NCI-H146 treated with DMSO at 0.1 percent for 48 hours (cell line): ENCODE measurements around the gene GSTM3.
"Not testable (repeated sequence)": the region's sequence is repeated elsewhere in the genome, so short reads cannot be mapped to it uniquely, and the experiment has no call there.

Source experiments
- DNase-seq: peaks from one replicate; lab custom pipeline; 2025; ENCODE audit not compliant: unreplicated experiment; lab: John Stamatoyannopoulos, UW

The GSTM3 gene

DNA sequence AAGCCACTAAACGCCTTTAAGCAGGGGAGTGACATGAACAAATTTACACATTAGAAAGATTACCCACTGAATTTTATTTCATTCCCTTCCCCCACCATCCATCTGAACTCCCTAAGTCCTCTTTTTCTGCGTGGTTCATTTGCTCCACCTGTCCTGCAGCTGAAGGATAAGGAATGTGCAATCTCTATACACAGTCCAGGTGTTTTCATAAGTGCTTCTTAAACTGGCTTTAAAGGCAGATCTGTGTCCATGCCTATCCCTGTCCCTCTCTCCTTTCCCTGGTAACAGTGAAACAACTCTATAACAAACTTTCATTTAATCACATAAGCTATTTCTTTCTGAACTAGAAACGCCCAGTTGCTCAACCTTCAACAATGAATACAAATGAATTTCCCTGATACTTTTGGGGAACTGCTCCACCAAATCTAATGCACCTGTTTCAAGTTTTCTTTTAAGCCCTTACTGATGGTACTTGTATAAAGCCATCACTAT lies 8.4 kb downstream of the GSTM3 start:
- no peak for DNase-seq

- no peak for DNase-seq
These were observed 10.2 kb downstream of the GSTM3 start for GRCh38 chr1:109730666-109731065.

- DNase-seq, result no peak
These were observed 12.0 kb downstream of the GSTM3 start for GRCh38 chr1:109728870-109729269.

DNA sequence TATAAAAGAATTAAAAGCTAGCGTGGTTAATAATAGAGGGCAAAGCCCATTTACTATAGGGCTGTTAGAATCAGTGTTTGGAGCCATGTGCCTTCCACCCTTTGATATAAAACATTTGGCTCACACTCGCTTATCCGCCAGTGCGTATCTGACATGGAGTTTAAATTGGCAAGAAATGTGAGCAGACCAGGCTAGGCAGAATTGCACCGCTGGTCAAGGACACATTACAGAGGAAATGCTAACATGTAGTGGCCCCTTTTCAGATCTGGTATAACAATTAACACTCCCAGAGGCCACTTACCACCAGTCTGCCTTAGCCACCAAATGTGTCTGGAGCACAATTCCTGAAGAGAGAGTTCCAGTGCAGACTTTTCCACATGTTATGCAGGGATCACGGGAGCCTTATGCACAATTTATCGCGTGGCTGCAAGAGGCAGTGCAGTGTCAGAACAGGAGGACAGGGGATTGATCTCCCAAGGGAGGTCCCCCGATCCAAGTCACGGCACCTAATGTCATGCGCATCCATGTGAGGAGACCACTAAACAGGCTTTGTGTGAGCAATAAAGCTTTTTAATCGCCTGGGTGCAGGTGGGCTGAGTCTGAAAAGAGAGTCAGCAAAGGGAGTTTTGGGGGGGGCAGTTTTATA lies 14.0 kb downstream of the GSTM3 start:
- DNase-seq, result no peak

DNA sequence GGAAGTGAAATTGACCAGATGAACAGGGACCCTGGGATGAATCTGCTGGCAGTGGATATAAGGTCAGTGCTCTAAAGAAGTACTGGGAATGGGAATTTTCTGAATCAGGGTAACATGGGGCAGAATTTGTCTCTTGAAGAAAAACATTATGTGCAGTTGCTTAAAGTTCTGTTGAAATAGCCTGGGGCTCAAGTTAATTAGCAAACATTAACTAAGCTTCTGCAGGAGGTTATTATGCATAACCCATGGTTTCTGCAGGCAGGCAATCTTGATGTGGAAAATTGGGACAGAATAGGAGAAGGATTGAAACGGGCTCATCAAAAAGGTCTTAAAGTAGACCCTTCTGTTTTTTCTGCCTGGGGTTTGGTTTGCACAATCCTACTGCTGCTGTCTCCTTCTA lies 14.8 kb downstream of the GSTM3 start:
- DNase-seq, result no peak

DNA sequence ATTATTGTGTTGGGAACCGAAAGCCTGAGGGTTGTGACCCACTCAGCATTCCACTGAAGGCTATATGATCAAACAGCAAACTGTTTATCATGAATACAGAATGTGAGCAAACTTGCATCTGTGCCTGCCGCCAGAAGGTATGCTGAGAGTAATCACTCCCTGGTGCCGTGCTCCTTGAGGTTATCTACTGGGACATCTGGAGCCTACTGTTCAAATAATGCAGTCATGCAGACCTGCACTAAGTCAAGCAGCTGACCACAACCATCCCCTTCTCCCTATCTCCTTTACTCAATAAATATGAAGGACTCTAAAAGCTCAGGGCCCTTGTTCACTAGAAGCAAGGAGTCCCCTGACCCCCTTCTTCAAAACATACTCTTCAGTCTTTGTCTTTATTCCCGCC lies 15.3 kb downstream of the GSTM3 start:
- DNase-seq, result no peak

- no peak for DNase-seq
These were observed 15.9 kb downstream of the GSTM3 start for GRCh38 chr1:109724933-109725332.

DNA sequence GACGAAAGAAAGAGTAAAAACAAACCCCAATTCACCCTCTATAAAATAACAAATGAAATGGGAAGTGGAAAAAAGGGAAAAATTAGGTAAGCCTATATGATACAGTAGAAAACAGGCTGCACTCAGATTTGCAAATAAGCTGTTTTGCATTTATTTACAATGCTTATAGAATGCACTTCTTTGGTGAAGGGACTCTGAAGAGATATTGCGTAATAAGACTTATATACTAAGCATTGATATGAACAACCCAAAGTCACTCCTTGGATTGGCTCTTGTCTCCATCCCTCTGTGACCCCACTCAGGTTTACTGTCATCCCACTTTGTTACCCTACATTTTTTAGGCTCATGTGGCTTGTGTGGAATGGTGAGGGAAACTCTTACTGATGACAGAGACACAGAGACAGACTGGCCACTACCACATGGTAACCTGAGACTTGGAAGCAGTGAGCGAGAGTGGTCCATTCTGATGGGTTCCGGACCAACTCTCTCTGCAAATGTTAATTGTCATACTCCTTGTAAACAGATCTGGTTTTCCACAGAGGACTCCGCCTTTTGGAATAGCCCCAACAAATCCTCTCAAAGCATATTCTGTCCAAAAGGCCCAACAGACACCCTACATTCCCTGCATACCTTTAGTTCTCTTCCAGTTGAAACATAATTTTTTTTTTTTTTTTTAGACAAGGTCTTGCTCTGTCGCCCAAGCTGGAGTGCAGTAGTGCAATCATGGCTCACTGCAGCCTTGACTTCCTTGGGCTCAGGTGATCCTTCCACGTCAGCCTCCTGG lies 17.7 kb downstream of the GSTM3 start:
- DNase-seq, result no peak

DNA sequence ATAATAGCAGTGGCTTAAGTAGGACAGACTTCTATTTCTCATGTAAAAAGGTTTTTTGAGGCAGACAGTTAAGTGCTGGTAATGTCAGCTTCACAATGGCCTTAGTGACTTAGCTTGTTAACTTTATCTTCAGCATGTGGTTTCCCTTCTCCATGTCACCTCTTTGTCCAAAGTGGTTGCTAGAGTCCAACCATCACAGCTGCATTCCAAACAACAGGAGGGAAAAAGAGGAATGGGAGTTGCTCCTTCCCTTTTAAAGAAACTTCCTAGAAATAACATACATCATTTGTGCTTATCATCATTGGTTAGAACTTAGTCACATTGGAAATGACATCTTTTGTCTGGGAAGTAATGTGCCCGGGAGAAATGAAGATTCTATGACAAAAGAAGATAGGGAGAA lies 18.9 kb downstream of the GSTM3 start:
- no peak for DNase-seq

GRCh38 chr1:109721042-109721441 lies 19.8 kb downstream of the GSTM3 start:
- DNase-seq, result no peak

DNA sequence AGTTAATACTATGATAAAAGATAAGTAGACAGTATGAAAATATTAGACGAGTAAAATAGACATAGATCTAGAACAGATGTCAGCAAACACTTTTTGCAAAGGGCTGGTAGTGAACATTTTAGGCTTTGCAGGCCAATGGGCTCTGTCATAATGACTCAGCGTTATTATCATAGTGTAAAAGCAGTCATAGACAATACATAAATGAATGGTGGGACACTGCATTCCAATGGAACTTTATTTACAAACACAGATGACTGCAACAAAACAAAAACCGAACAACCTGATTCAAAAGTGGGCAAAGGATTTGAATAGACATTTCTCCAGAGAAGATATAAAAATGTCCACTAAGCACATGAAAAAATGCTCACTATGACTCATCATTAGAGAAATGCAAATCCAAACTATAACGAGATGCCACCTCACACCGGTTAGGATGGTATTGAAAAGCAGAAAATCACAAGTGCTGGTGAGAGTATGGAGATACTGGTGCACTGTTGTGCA lies 21.5 kb downstream of the GSTM3 start:
- DNase-seq, result no peak

DNA sequence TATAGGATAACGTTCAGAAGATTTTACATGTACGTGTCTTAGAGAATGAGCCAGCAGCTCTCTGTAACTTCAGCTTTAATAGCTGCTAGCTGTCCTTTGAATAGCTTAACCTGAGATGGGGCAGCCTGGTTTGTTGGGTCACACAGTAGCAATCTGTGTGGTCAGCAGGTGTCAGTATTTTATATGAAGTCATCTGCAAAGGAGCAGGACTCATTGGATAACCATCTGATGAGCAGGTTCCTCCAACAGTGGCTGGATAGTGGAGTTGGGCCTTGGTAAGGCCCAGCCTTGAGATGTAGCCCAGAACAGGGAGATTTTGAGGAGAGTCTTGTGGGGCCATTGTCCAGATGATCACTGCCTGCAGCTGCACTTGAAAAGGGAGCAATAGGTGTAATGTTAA lies 22.3 kb downstream of the GSTM3 start:
- peak; percentile 28 for DNase-seq

DNA sequence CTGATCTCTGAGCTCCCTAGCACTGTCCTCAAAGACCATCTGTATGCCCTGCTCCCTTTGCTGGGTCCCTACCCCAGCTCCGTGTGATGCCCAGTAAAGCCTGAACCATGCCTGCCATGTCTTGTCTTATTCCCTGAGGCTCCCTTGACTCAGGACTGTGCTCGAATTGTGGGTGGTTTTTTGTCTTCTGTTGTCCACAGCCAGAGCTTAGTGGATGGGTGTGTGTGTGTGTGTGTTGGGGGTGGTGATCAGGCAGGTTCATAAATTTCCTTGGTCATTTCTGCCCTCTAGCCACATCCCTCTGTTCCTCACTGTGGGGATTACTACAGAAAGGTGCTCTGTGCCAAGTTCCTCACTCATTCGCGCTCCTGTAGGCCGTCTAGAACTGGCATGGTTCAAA lies 23.1 kb downstream of the GSTM3 start:
- no peak for DNase-seq

- no peak for DNase-seq
These were observed 24.2 kb downstream of the GSTM3 start for GRCh38 chr1:109716570-109717090.

DNA sequence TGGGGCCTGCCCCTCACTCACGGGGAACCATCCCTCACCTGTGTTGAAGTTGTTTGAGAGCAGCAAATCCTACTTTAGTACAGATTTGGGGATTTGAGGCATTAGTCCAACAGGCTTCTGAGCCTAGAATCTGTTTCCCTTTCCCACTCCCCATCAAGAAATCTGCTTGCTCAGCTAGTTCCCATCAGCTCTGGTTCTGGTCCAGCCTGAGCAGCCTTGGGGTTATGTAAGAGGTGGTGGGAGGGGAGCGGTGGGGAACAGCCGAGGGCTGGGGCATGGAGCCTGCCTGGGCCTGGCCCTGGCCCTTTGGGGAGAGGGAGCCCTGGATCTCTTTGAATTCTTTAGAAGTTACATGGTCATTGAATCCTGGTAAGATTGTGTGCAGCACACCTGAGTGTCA lies 24.7 kb downstream of the GSTM3 start:
- DNase-seq, result no peak

- no peak for DNase-seq
These were observed 26.0 kb downstream of the GSTM3 start for GRCh38 chr1:109714661-109715372.

GRCh38 chr1:109713636-109714035 lies 27.2 kb downstream of the GSTM3 start:
- no peak for DNase-seq

DNA sequence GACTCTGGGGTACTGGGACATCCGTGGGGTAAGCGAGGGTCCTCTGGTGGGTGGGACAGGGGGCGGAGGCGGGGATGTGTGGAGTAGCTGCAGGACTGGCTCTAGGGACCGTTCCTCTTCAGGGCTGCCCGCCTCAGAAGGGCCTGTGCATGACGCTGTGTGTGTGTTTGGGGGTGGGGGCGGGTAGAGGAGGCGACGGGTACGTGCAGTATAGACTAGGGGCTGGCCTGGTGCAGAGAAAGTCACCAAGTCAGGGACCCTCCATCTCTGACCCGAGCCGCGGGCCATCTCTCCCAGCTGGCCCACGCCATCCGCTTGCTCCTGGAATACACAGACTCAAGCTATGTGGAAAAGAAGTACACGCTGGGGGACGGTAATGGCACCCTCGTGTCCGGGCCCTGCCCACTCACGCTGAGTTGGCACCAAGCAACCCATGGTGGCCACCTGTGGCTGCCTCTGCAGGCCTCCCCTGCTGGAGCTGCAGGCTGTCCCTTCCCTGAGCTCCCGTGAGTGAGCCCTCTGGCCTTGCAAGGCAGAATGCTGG lies 28.4 kb downstream of the GSTM3 start:
- no peak for DNase-seq

- DNase-seq, result not testable (repeated sequence)
These were observed 29.1 kb downstream of the GSTM3 start, which contains the start of gene GSTM5 for GRCh38 chr1:109711593-109712320. Gene GSTM5, plus strand, starts transcription at chr1:109712251. Its CDS starts 62 bp downstream, at chr1:109712313.

DNA sequence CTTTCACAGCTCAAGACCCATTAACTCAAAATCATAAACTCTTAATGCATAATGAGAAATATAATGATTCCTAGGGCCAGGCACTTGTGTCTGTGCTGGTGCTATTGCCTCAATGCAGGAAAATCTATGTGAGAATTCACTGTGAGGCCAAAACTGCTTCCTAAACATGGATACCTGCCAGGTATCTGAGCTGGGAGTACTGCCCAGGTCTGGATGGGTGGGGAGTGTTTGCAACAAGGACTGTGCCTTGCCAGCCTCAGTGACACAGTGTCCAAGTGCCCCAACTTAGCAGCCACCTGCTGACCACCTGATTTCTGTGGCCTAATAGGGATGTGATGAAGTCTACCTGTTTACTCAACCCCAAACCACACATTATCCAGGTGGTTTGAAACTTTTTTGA lies 31.0 kb downstream of the GSTM3 start:
- DNase-seq, result not testable (repeated sequence)
